Retinal pigment epithelial cell (primary cell): ENCODE data around the gene HOXA2.

Experiments used
- DNase-seq: peaks from one replicate; pipeline ENCODE4 v3.0.0-alpha.2; 2010; ENCODE audit warnings: low read depth
- H3K4me3 ChIP-seq: 2 replicates; pipeline ENCODE4 v1.5.1; 2011; ENCODE audit warnings: mild to moderate bottlenecking, low read length, control low read depth, moderate library complexity
- TF ChIP-seq, protein P1 (sequence below): conservative IDR thresholded peaks from 2 replicates; pipeline ENCODE4 v1.5.1; 2011; ENCODE audit warnings: low read depth, low read length, control low read depth, inconsistent platforms

The HOXA2 gene

DNA sequence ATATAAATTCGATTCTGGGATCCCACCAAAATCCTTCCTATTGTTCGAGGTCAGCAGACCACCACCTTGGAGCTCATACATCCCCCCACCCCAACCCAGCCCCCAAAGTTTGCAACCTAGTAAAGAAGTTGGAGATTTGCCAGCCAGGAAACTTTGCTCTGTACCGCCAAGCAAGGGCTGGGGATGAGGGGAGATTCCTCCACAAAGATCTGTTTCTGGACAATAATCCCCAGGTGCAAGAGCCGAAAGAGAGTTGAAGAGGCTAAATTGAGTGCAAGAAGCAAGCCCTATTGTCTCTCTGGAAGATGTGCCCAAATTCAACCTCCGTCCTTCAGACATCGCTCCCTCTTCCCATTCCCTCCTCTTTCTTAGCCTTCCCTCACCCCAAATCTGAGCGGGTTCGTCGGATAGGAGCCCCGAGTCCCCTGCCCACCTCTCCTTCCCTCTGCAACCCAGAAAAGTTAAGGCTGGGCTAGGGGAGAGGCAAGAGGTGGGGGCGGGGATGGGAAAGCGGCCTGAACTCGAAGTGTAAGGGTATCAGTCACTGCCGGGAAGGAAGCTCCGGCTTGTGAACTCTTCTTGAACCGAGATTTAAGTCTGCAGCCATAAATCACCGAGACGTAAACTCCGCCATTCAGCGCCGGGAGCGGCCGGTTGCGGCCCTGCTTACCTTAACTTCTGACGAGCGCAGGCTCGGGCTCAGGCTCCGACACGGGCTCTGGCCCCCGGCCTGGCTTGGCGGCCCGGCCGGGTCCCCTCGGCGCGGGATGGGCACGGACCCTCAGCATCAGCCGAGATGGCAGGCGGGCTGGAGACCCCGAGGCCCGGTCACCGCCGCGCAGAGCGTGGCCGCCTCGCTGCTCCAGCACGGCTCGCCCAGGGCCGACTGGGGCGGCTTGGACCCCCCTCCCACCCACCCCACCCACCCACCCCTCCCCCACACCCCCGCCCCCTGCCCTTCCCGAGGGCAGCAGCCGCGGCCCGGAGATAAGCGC lies 10.8 kb upstream of the HOXA2 start:
- TF ChIP-seq, protein P1, sequence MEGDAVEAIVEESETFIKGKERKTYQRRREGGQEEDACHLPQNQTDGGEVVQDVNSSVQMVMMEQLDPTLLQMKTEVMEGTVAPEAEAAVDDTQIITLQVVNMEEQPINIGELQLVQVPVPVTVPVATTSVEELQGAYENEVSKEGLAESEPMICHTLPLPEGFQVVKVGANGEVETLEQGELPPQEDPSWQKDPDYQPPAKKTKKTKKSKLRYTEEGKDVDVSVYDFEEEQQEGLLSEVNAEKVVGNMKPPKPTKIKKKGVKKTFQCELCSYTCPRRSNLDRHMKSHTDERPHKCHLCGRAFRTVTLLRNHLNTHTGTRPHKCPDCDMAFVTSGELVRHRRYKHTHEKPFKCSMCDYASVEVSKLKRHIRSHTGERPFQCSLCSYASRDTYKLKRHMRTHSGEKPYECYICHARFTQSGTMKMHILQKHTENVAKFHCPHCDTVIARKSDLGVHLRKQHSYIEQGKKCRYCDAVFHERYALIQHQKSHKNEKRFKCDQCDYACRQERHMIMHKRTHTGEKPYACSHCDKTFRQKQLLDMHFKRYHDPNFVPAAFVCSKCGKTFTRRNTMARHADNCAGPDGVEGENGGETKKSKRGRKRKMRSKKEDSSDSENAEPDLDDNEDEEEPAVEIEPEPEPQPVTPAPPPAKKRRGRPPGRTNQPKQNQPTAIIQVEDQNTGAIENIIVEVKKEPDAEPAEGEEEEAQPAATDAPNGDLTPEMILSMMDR = no peak
- H3K4me3 ChIP-seq = no peak overlapping the region
- no peak for DNase-seq

GRCh38 chr7:27112361-27112760 lies 9.9 kb upstream of the HOXA2 start:
- no peak for DNase-seq
- TF ChIP-seq, protein P1 = no peak
- H3K4me3 ChIP-seq = no peak overlapping the region

- TF ChIP-seq, protein P1 = no peak
- no peak overlapping the region for H3K4me3 ChIP-seq
- no peak for DNase-seq
These were observed 9.3 kb upstream of the HOXA2 start for GRCh38 chr7:27111751-27112277.

DNA sequence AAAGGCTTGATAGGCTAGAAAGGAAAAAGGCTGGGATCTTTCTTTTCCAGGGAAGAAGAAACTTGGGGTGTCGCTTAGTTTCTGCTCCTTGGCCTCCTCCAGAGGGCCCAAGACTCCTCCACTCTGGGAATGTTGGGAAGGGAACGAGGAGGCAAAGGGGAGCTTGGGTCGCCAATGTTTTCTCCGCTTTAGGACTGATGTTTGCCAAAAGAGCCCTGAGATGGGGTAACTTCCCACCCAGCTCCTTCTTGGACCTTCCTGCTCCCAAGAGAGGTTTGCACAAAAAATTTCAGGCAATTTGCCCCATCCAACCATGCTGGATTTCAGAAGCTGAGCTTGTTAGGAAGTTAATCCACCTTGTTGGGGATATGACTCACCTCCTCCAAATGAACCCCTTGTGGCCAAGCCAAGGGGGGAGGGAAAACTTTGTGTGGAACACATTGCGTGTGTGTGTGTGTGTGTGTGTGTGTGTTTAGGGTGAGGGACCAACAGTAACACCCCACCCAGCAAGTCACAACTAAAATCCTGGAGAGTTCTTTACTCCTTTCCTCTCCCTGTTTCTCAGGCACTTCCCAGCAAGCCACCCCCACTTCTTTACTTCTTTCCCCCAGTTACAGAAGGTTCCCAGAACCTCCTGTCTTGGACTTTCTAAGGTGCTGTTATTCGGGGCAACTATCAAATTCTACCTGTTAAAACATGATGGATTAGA lies 8.7 kb upstream of the HOXA2 start:
- DNase-seq = no peak
- H3K4me3 ChIP-seq = no peak overlapping the region
- TF ChIP-seq, protein P1 = no peak

DNA sequence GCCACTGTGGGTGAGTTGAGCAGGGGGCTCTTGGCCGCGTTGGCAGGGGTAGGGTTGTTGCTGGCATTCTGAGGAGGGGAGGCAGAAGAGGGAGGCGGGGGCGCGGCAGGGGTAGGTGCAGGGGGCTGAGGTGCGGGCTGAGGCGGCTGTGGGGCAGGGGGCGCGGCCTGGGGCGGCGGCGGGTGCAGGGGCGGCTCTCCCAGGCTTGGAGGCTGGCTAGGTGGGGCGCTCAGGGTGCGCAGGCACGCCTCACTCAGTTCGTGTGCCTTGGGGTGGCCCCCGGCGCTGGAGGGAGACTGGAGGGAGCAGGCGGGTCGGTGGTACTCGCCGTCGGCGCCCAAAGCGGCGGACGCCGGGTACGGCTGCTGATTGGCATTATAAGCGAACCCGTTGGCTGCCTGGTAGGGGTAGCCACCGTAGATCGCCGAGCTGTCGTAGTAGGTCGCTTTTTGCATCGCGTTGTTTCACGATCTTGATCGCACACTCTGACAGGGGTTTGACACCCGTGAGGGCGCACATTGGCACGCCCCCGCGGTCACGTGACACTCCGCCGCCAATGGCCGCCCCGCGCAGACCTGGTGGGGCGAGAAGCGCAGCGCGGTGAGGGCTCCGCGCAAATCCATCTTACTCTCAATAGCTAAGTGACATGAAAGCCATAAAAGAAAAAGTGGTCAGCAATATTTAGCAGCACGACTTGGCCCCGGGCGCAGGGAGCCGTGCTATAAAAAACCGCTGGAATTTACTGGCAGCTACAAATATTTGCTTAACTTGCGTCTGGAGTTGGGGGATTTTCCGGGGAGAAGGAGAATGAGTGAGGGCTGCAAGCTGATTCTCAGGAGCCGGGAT lies 7.9 kb upstream of the HOXA2 start:
- H3K4me3 ChIP-seq = no peak overlapping the region
- TF ChIP-seq, protein P1 = no peak
- no peak for DNase-seq

- TF ChIP-seq, protein P1 = no peak
- DNase-seq = no peak
- H3K4me3 ChIP-seq = no peak overlapping the region
These were observed 7.1 kb upstream of the HOXA2 start for GRCh38 chr7:27109466-27110185.
